NCI-H2029 treated with DMSO at 0.1 percent for 48 hours (cell line): ENCODE results near the gene ATG16L1.

Experiments used
- DNase-seq: peaks from one replicate; lab custom pipeline; 2025; lab: John Stamatoyannopoulos, UW

Gene ATG16L1

DNA sequence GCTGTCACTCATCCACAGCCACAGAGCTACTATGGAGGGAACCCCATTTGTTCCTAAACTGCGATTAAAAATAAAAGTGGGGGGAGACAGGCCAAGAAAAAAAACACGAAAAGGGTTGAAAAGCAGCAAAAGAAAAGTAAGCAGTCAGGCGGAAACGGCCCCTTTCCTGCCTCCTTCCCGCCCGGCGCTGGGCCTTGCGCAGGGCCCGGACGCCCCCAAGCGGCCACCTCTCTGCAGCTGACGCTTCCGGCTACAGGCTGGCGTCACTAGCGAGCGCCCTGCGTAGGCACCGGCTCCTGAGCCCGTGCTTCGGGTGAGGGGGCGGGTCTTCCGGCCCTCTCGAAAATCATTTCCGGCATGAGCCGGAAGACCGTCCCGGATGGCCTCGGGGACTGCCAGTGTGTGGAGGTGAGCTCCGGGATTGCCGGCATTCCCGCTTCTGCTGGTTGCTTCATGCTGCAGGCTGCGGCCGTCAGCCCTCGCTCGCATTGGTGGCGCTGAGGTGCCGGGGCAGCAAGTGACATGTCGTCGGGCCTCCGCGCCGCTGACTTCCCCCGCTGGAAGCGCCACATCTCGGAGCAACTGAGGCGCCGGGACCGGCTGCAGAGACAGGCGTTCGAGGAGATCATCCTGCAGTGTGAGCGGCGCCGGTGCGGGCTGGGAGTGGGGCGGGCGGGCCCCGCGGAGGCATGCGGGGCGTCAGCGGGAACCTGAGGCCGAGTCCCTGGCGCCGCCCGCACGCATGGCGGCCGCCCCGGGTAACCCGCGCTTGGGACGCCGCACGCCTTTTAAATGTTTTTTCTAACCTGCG, at the start of gene ATG16L1:
ATG16L1 (plus strand) TSS at position 368 of the 811 bp plus-strand sequence; CDS start at position 523, 155 bp downstream.
- DNase-seq = peak; percentile 72

DNA sequence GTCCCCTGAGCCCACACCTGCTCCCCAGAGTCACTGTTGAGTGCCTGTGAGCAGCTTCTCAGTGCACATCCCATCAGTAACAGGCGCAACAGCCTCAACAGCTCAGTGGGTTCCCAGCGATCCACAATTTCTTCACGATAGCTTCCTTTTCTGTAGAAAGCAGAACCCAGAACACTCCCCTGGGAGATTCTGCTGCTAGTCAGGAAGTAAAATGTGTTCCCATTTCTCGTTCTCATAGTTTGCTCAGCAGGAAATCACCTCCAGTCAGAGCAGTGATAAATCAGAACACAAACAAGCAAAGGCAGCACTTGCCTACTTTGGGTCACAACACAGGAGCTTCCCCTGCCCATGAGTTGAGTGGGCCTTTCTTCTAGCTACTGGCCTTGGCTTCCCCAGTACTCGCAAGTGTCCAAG, 48.9 kb upstream of the ATG16L1 start:
- DNase-seq = no peak

DNA sequence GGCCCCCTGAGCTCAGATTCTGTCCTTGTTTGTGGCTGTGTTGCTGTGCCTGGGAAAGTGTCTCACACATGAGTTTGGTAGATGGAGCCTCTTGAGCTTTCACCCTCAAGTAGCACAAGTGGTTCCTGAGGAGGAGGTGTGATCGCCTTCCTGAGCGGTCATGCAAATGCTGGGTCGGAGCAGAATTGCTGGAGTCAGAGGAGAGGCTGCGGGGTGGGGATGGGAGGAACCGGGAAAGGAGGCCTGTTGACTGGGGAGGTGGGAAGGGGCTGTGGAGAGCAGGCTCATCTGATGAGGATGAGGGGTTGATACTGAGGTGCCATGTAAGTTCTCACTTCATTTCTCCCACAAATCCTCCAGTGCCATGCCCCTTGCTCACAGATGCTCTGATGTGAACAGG, 48.4 kb upstream of the ATG16L1 start:
- DNase-seq = no peak

DNA sequence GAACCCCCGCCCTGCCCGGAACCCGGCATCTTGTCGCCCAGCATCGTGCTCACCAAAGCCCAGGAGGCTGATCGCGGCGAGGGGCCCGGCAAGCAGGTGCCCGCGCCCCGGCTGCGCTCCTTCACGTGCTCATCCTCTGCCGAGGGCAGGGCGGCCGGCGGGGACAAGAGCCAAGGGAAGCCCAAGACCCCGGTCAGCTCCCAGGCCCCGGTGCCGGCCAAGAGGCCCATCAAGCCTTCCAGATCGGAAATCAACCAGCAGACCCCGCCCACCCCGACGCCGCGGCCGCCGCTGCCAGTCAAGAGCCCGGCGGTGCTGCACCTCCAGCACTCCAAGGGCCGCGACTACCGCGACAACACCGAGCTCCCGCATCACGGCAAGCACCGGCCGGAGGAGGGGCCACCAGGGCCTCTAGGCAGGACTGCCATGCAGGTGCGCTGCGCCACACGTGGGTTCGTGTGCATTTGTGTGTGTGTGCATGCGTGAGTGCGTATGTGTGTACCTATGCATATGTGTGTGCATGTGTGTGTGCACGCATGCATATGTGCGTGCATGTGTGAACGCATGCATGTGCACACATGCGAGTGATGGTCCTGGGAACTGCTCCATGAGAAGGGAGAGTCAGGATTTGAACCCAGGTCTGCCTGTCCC, 47.1 kb upstream of the ATG16L1 start:
- DNase-seq = no peak

DNA sequence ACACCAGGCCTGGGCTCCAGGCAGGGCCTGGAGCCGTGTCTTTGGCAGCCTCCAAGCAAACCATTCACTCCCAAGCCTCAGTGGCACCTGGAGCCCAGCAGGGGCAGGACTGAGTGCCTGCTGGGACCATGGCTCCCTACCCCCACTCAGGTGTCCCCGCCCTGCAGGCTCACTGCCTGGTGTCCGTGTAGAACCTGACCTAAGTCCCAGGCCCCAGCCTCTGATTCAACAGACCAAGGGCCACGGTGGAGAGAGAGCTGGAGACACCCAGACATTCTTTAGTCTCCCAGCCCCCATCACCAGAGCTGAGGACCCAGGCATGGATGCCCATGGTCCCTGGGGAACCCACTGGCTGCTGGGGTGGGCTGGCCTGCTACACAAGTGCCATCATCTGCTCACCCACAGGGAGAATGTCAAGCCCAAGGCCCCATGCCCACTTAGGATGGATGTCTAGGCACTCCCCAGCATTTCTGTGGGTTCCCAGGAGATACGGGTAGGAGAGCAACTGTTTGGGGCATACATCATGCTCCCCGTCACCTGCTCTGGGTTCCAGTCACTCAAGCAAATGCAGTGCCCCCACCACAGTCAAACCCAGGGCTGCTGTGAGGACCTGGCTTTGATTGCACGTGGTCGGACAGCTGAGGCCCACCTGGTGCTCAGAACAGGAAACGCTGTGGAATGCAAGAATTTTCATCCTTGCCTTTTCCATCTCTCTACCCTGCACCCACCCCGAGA, 42.9 kb upstream of the ATG16L1 start:
- DNase-seq = no peak

DNA sequence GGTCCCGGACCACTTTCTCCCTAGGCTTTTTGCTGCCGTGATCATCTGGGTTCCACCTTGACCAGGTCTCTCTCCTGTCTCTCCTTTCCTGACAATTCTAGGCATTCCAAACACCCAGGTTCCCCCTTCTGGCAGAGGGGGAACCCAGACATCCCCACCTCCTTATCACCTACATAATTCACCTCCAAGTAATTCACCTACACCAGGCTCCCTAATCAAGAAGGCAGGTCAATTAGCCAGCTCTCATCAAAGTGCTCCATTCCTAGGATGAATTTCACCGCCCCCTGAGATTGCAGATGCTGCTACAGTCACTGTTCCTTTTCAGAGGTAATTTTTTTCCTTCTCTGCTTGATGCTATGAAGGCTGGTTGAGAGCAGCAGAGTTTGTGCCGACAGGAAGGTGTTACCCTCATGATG, 42.3 kb upstream of the ATG16L1 start:
- DNase-seq = no peak

DNA sequence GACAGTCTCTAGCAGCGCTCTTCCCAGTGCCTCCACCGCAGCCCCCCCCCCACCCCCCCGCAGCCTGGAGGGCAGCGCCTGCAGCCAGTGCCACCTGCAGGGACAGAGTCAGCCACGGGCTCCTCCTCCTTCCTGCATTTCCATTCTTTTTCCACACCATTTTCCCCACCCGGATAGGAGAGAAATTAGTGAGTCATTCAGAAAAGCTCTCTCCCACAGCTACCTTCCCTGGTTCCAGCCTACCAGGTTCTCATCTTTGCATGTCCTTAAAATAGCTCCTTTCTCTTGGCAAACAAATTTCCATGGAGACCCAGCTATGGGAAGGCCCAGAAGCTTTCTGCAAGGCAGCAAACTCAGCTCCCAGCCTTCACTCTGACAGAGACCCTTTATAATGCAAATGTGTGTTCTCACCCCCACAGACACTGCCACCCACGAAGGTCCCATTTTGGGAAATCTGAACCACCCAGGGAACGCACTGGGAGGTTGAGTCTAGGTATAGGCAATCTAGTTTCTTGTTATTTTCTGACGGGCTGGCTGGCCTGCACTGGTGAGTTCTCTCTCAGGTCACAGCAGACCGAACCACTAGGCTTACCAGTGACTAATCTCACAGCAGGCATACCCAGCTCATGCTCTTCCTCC, 41.8 kb upstream of the ATG16L1 start:
- no peak for DNase-seq

DNA sequence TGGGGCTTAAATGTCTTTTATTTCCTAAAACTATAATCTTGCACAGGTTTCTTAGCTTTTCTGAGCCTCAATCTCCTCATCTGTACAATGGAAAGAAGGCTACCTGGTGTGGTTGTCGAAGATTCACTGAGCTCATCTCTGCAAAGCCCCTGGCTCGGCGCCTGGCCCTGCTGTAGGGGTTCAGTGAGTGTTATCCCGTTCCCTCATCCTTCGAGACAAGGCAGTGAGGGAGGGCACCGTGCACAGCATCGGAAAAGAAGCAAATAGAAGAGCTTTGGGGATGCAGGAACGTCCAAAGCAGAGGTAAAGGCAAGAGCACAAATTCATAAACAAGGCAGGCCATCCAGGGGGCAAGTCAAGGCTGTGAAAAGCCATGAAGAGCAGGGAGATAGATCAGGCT, 41.2 kb upstream of the ATG16L1 start:
- no peak for DNase-seq

DNA sequence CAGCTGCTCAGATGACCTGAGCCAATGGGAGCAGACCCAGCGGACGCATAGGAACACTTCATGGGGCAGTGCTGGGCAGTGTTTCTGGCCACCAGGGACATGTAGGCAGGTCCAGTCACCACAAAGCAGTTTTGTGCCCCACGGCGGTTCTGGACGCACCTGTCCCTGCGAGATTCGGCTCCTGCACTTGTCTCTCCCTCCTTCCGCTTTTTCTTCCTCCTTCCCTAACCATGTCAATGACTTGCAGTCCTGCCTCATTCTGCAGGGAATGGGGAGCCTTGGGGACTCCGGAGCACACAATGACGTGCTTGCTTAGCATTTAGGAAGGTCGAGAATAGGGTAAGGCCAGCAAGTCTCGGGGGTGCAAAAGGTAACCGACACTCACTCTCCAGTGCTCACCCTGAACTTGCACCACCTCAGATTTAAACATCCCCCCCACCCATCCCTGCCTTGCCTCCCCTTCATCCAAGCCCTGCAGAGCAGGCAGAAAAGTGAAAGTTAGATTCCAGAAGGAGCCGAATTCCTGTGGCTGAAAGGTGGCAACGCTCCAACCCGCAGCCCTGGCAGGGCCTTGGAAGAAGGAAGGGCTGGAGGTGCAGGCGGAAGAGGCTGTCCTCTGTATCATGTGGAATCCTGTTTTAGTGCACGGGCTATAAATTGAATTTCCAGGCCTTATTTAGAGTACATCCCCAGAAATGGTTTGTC, 40.5 kb upstream of the ATG16L1 start:
- DNase-seq = peak; percentile 37

DNA sequence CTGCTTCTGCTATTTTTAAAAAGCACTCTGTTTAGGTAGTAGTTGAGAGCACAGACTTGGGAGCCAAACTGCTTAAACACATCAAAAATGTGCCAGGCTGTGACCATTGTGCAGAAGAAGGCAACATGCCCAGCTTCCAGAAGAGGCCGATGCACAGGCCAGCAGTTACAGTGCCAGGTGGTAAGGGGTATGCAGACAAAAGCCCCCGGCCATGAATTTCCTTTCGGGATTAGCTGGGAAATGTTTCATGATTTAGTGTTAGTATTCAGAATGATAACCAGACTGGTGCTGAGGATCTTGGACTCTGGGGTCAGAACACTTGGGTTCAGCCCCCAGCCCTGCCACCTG, 40.0 kb upstream of the ATG16L1 start:
- no peak for DNase-seq

DNA sequence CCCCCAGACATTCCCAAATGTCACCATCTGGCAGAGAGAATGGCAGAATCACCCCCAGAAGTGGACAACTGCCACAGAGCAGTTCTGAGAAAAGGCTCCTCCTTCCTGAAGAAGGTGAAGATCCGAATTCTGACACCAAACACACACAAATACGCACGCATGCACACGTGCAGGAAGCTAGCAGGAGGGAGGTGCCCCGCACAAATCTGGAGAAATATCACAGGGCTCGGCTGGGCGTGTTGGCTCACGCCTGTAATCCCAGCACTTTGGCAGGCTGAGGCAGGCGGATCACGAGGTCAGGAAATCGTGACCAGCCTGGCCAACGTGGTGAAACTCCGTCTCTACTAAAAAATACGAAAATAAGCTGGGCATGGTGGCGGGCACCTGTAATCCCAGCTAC, 38.5 kb upstream of the ATG16L1 start:
- DNase-seq = no peak

DNA sequence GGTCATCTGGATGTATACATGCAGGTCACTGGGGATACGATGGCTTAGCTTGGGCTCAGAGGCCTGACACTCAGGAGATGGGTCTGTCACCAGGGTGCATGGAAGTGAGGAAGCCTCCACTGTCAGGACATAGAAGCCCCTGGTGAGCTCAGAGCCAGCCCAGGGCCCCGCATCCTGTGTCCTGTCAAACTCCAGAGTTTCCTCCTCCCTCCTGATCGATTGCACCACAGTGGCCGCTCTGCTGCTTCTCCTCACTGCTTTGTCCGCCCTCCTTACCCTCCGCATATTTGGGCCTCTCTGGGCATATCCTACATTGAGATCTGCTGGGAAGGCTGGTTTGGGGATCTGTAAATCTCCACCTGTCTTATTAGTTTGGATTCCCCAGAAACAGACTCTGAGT, 37.5 kb upstream of the ATG16L1 start:
- DNase-seq = no peak

DNA sequence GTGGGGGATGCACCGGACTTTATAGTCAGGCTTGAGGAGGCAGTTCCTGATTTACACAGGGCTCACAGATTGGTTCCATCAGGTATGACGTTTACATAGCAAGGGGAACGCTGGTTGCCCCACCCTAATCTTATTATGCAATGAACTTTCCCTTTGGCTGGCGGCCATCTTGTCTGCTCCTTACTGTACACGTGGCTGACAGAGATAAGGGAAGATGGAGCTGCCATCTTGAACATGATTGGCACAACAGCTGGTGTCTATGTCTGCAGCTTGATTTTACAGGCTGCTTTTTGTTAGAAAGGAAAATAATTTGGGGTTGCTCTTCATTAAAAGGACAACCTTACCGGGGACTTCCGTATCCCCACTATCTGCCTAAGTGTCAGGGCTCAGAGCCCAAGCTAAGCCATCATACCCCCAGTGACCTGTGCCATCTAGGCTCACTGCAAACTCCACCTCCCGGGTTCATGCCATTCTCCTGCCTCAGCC, 33.5 kb upstream of the ATG16L1 start:
- DNase-seq = no peak

DNA sequence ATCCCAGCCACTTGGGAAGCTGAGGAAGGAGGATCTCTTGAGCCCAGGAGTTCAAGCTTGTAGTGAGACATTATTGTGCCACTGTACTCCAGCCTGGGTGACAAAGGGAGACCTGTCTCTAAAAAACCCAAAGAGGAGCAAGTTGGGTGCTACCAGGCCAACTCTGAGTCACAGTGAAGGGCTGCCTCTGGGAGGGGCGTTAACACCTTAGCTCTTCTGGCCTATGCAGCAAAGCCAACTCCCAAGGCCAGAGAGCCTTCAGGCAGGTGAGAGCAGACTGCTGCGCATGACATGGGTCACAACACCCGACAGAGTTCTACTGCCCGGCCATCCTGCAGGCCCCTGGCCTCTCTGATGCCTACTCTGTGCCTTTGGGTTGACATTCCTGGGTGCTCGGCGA, 32.6 kb upstream of the ATG16L1 start:
- DNase-seq = no peak

DNA sequence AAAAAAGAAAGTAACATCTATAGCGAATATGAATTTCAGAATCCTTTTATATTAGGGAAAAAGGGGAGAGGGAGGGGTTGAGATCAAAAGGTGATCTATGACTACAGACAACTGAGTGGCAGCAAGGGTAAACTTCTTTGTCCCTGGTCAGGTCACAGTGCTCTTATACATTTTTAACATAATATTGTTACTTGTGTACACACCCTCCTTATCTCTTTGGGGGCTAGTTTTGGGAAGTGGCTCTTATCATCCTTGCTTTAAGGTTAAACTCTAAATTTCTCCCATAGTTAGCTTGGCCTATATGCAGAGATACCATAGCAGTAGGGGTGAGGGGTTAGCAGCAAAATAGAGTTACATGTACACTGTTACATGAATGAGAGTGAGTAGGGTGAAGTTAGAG, 31.6 kb upstream of the ATG16L1 start:
- no peak for DNase-seq

DNA sequence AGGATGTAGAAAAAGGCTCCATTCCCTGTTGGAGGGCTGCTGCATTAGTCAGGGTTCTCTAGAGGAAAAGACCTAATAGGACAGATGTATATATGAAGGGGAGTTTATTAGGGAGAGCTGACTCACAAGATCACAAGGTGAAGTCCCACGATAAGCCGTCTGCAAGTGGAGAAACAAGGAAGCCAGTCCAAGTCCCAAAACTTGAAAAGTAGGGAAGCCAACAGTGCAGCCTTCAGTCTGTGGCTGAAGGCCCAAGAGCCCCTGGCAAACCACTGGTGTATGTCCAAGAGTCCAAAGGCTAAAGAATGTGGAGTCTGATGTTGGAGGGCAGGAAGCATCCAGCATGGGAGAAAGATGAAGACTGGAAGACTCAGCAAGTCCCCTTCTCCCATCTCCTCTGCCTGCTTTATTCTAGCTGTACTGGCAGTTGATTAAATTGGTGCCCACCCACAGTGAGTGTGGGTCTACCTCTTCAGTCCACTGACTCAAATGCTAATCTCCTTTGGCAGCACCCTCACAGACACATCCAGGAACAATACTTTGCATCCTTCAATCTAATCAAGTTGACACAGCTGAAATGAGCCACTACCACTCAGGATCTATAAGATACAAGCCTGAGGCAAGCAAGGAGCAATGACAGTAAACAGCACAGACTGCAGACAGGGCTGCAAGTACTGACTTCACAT, 30.0 kb upstream of the ATG16L1 start:
- DNase-seq = no peak

DNA sequence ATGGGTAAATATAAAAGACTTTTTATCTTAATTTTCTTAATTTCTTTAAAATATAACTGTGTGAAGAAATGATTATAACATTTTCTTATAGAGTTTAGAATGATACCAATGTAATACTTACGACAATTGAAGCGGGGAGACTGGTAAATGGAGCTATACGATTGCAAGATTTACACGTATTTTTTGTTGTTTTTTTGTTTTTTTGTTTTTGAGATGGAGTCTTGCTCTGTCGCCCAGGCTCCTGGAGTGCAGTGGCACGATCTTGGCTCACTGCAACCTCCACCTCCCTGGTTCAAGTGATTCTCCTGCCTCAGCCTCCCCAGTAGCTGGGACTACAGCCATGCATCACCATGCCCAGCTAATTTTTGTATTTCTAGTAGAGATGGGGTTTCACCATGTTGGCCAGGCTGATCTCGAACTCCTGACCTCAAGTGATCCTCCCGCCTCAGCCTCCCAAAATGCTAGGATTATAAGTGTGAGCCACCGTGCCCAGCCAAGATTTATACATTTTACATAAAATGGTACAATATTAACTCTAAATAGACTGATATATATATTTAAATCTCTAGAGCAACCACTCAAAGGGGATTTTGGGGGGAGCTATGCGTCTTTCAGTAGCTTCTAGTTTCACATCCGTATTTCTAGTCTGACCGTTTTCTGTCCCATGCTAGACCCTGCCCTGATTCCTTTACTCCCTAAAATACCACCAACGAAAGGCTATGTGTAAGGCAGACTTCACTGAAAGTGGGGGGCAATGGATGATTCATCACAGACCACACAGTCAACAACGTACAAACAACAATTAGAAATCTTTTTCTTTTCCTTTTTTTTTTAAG, 28.2 kb upstream of the ATG16L1 start:
- no peak for DNase-seq

DNA sequence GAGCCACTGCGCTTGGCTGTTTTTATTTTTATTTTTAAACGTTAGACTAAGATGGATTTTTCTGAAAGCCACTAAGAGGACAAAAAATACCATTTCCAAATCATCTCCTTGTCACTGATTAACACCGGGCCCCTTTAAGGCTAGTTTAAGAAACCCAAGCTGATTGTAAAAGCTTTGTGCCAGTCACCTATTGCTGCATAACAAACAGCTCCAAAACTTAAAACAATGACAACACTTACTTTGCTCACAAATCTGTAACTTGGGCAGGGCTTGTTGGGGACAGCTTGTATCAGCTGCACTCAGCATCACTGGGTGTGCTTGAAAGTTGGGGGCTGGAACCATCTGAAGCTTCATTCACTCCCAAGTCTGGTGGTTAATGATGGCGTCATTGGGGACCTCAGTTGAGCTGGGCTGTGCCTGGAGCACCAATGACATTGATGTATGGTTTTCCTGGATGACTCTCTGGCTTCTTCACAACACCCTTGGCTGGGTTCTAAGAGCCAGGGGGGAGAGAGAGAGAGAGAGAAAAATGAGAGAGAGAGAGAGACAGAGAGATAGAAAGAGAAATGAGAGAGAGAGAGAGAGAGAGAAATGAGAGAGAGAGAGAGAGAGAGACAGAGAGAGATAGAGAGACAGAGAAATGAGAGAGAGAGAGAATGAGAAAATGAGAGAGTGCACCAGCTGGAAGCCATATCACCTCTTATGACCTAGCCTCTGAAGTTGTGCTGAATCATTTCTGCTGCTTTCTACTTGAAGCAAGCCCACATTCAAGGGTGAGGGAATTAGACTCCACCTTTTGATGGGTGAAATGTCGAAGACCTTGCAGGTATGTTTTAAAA, 26.0 kb upstream of the ATG16L1 start:
- no peak for DNase-seq

DNA sequence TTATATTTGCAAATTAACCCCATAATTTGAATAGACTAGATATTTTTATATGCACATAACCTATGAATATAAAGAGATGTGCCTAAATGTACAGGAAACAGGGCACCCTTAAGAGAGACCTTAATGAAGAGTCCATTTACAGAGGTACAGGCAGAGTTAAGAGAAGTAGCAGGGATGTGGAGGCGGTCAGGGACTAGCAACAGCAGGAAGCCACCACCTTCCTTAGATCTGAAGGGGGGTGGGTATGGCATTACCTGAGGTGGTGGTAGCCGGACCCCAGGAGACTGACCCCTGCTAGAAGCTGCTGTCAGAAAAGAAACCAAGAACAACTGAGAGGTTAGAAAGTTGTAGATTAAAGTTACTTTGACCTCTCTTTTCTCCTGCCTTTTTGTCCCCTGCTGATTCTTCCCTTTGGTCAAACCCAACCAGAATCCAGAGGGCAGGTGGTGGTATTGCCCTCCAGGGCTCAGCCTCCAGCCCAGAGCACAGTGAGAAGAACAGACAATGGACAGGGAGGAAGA, 24.9 kb upstream of the ATG16L1 start:
- DNase-seq = no peak
